GM20000 (cell line): Measurements from ENCODE around the gene VPREB3.
A peak's percentile ranks its signal among the peaks of the same experiment; 100 is the strongest.

ENCODE experiments used
- DNase-seq: peaks from one replicate; pipeline ENCODE4 v3.0.0; 2012; ENCODE audit warnings: low spot score
- TF ChIP-seq, protein P1 (sequence below): IDR thresholded peaks from 2 replicates; pipeline ENCODE4 v1.5.1; 2012; ENCODE audit warnings: mild to moderate bottlenecking, control low read depth; ENCODE audit errors: extremely low read depth, missing control alignments

The VPREB3 gene

DNA sequence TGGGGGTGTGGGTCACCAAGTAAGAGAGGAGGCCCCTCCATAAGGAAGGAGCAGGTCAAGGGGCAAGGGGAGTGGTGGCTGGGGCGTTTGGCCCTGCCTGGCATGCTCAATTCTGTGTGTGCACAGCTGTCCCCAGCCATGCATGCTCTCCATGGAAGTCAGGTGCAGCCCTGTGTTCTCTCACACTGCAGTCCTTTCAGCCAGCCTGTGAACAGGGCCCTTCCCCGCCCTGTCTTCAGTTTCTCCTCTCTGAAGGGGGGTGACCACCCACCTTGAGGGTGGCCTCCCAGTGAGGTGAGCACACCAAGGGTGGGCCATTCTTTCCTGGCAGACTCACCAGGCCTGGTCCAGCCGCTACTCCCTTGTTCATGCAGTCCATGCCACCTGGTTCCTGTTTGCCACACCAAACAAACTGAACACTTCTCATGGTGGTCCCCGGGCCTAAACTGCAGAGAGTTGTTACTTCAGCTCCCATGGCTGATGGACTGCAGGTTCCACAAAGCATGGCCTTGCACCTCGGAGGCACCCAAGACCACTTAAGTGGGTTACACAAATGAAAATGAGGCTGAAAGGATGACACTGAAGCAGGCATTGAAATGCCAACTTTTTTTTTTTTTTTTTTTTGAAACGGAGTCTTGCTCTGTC is 15.2 kb upstream of the VPREB3 start:
- DNase-seq: no peak
- TF ChIP-seq, protein P1, sequence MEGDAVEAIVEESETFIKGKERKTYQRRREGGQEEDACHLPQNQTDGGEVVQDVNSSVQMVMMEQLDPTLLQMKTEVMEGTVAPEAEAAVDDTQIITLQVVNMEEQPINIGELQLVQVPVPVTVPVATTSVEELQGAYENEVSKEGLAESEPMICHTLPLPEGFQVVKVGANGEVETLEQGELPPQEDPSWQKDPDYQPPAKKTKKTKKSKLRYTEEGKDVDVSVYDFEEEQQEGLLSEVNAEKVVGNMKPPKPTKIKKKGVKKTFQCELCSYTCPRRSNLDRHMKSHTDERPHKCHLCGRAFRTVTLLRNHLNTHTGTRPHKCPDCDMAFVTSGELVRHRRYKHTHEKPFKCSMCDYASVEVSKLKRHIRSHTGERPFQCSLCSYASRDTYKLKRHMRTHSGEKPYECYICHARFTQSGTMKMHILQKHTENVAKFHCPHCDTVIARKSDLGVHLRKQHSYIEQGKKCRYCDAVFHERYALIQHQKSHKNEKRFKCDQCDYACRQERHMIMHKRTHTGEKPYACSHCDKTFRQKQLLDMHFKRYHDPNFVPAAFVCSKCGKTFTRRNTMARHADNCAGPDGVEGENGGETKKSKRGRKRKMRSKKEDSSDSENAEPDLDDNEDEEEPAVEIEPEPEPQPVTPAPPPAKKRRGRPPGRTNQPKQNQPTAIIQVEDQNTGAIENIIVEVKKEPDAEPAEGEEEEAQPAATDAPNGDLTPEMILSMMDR: no peak

- peak; percentile 92 for DNase-seq
- TF ChIP-seq, protein P1: peak; percentile 62
Observed at GRCh38 chr22:23767673-23768548, 13.7 kb upstream of the VPREB3 start, which contains the start of gene CHCHD10. TSS of gene CHCHD10 (minus strand) at chr22:23767972. CDS start at chr22:23767874, 98 bp downstream.

GRCh38 chr22:23767303-23767672 is 13.1 kb upstream of the VPREB3 start:
- TF ChIP-seq, protein P1: no peak
- no peak for DNase-seq

DNA sequence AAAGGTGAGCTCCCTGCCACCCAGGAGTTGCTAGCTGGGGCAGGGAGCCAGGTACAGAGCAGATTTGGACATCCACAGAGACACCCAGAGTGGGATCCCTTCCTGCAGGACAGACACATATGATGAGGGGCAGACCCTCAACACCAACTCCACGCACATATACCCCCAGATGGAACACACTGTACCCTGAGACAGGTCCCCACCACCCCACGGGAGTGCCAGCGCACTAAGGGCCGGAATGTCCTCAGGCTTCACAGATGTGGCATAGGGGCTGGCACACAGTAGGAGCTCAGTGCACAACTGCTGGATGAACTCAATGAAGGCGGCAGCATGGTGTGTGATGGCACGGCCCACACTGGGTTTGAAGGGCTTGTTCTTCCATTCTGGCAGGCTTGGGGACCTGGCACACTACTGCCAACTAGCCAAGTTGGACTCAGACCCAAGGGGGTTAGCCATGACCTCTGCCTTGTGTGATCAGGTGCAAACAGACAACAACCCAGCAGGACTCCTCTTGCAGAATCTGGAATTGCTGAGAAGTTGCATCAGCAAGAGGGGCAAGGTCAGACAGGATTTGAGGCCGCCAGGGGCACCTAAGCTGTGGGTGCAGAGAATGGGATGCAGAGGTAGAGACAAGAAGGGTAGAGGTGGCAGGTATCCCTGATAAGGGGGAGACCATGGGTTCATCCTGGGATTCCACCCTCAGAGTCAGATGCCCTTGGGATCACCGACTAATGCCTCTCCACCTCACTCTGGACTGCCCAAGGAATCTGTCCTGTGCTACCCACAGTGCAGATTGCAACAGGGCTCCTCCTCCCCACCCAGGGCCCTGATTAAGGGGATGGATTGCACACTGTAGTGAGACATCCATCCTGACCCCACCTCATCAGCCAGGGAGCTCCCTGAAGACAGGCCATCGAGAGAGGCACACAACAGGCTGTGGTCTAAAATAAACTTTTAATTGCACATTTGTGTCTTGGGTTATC is 11.0 kb upstream of the VPREB3 start:
- TF ChIP-seq, protein P1: no peak
- no peak for DNase-seq

GRCh38 chr22:23763954-23764353 is 9.7 kb upstream of the VPREB3 start:
- TF ChIP-seq, protein P1: no peak
- no peak for DNase-seq

DNA sequence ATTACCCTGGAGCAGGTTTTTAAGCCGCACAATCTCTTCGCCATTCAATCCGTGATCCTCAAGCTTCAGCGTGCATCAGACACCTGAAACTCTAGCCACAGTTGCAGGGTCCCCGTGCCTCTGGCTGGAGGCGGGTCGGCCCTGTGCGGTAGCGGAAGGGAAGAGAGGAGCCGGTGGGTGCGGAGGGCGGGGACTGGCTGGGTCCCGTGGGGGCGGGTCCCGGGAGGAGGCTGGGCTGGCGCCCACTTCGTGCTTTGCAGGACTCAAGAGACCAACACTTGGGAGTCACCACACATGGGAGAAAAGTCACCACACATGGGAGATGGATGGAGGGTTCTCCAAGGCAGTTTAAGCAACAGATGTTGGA is 9.3 kb upstream of the VPREB3 start:
- no peak for DNase-seq
- TF ChIP-seq, protein P1: no peak
